OCI-LY3 (cell line): Measurements from ENCODE around the gene TNFRSF19.

ENCODE experiments used
- CTCF ChIP-seq: fragments of 200-600, 300-600 bp; sonication (generic); IDR thresholded peaks from 2 replicates; pipeline ENCODE4 v1.5.1; 2014; ENCODE audit warnings: antibody characterized with exemption, low read length, low read depth
- EZH2phosphoT487 ChIP-seq: fragments of 200-600 bp; shearing (Covaris generic); IDR thresholded peaks from 2 replicates; pipeline ENCODE4 v1.6.1; 2018; ENCODE audit warnings: antibody characterized with exemption, mixed run types, low read depth

- TF ChIP-seq CTCF, result no peak
- no peak for TF ChIP-seq EZH2phosphoT487
Measured at GRCh38 chr13:23632741-23633140, 62.5 kb downstream of the TNFRSF19 start.
